GM23248 (cell line): ENCODE results near the gene PPP6R1. TPM values are rescaled to one million over a fixed set of nuclear protein-coding genes. Genes with fewer than 3 reads are reported as not detected.
"Not testable (repeated sequence)": the region's sequence is repeated elsewhere in the genome, so short reads cannot be mapped to it uniquely, and the experiment has no call there.

Source experiments
- DNase-seq: peaks from one replicate; pipeline ENCODE4 v3.0.0-alpha.2; 2015
- H2AFZ ChIP-seq: fragments of 200-600 bp; sonication (generic); 2 replicates; pipeline ENCODE4 v1.6.1; 2016; ENCODE audit warnings: antibody characterized with exemption
- H3F3A ChIP-seq: fragments of 200-600 bp; sonication (generic); 2 replicates; pipeline ENCODE4 v1.6.1; 2016; ENCODE audit warnings: mild to moderate bottlenecking, antibody characterized with exemption, mixed run types; ENCODE audit not compliant: insufficient read depth
- H3K27ac ChIP-seq: fragments of 200-600 bp; sonication (generic); 2 replicates; pipeline ENCODE4 v1.5.1; 2016; ENCODE audit warnings: mild to moderate bottlenecking
- H3K27me3 ChIP-seq: fragments of 200-600 bp; sonication (generic); replicated peaks from 2 replicates; pipeline ENCODE4 v1.6.1; 2016; ENCODE audit warnings: mild to moderate bottlenecking; ENCODE audit not compliant: insufficient read depth
- H3K36me3 ChIP-seq: fragments of 200-600 bp; sonication (generic); 2 replicates; pipeline ENCODE4 v1.6.1; 2016; ENCODE audit warnings: low read depth, mild to moderate bottlenecking
- H3K4me1 ChIP-seq: fragments of 200-600 bp; sonication (generic); 2 replicates; pipeline ENCODE4 v1.6.1; 2016; ENCODE audit warnings: mild to moderate bottlenecking; ENCODE audit not compliant: insufficient read depth
- H3K4me2 ChIP-seq: fragments of 200-600 bp; sonication (generic); one replicate; pipeline ENCODE4 v1.6.1; 2016; ENCODE audit warnings: mild to moderate bottlenecking; ENCODE audit not compliant: unreplicated experiment
- H3K4me3 ChIP-seq: fragments of 200-600 bp; sonication (generic); 2 replicates; pipeline ENCODE4 v1.5.1; 2016; ENCODE audit warnings: mild to moderate bottlenecking
- H3K79me2 ChIP-seq: fragments of 200-600 bp; sonication (generic); 2 replicates; pipeline ENCODE4 v1.6.1; 2016; ENCODE audit warnings: mild to moderate bottlenecking; ENCODE audit not compliant: insufficient read depth
- H3K9ac ChIP-seq: fragments of 200-600 bp; sonication (generic); 2 replicates; pipeline ENCODE4 v1.6.1; 2016; ENCODE audit warnings: mild to moderate bottlenecking
- H3K9me2 ChIP-seq: fragments of 200-600 bp; sonication (generic); 2 replicates; pipeline ENCODE4 v1.6.1; 2016; ENCODE audit warnings: mixed run types, mild to moderate bottlenecking, moderate library complexity; ENCODE audit not compliant: insufficient read depth
- H3K9me3 ChIP-seq: fragments of 200-600 bp; sonication (generic); one replicate; pipeline ENCODE4 v1.6.1; 2017; ENCODE audit warnings: low read depth
- H4K20me1 ChIP-seq: fragments of 200-600 bp; sonication (generic); 2 replicates; pipeline ENCODE4 v1.6.0; 2016; ENCODE audit not compliant: insufficient read depth
- EZH2 ChIP-seq: fragments of 200-600 bp; sonication (generic); IDR thresholded peaks from 2 replicates; pipeline ENCODE4 v1.6.1; 2018; ENCODE audit warnings: antibody characterized with exemption, mild to moderate bottlenecking; ENCODE audit not compliant: insufficient read depth, poor library complexity, severe bottlenecking
- EZH2phosphoT487 ChIP-seq: fragments of 200-600 bp; sonication (generic); IDR thresholded peaks from 2 replicates; pipeline ENCODE4 v1.6.1; 2018; ENCODE audit warnings: antibody characterized with exemption, moderate library complexity, mild to moderate bottlenecking, low read depth; ENCODE audit not compliant: insufficient read depth
- WGBS, 2 experiments: methylation state at CpG; one replicate each; pipeline ENCODE4 v1.1.6; 2015 to 2017; ENCODE audit warnings: low lambda C conversion rate in 2 of 2, low coverage in 1 of 2; ENCODE audit errors: missing lambda C conversion rate in 2 of 2; 5-methylcytosine and 5-hydroxymethylcytosine counted together
- in situ Hi-C: fragments of 300-500 bp; cut with MboI; formaldehyde crosslinking; loops from 2 replicates; pipeline ENCODE4 v1.15.0; 2020
- polyA plus RNA-seq: library from polyadenylated mRNA; unstranded; fragments of >200 nt; fragmentation: Nextera tagmentation; extraction: Ambion mirVana; gene quantifications from 2 replicates; pipeline ENCODE4 v1.2.1, GENCODE V29; 2016
- total RNA-seq: library from RNA; depleted of rRNA; stranded (reverse); fragments of >200 nt; shearing (Covaris generic); gene quantifications from 2 replicates; pipeline ENCODE4 v1.2.3, GENCODE V29; 2014

The PPP6R1 gene
- total and polyA plus RNA-seq, 2 experiments from 2014 or later, result 9.7 to 36.9 TPM

GRCh38 chr19:55206664-55207500, 51.9 kb downstream of the PPP6R1 start:
- peak; percentile 96 for DNase-seq
- H3K9me3 ChIP-seq, result no peaks in the 10 kb centered on the region
- peak overlapping the region; percentile 36 for H3K9ac ChIP-seq
- TF ChIP-seq EZH2 (no peak), EZH2phosphoT487 (no peak)
- WGBS, 2 experiments, result 30 to 31% methylated on average over 28 to 29 of the region's 29 CpGs
- H3K36me3 ChIP-seq, result no peaks in the 10 kb centered on the region
- peaks cover 20% of the 10 kb centered on the region for H3K4me1 ChIP-seq
- H3K79me2 ChIP-seq, result no peaks in the 10 kb centered on the region
- H3K4me3 ChIP-seq, result peak overlapping the region; percentile 40; the same call in 1 of the 2 replicates
- H4K20me1 ChIP-seq, result no peaks in the 10 kb centered on the region
- no peak overlapping the region for H2AFZ ChIP-seq
- H3K4me2 ChIP-seq, result peak overlapping the region; percentile 66
- H3K27ac ChIP-seq, result no peak overlapping the region
- no peaks in the 10 kb centered on the region for H3K9me2 ChIP-seq
- H3K27me3 ChIP-seq, result no peaks in the 10 kb centered on the region
- peaks cover 18% of the 10 kb centered on the region; the same call in 1 of the 2 replicates for H3F3A ChIP-seq
- in situ Hi-C loops, result no loop called here

- H3K9ac ChIP-seq, H3F3A ChIP-seq, H4K20me1 ChIP-seq, H3K27me3 ChIP-seq, H3K36me3 ChIP-seq, H3K27ac ChIP-seq, H2AFZ ChIP-seq, H3K4me1 ChIP-seq, in situ Hi-C loops, H3K9me3 ChIP-seq, H3K4me3 ChIP-seq, H3K9me2 ChIP-seq, H3K79me2 ChIP-seq, H3K4me2 ChIP-seq: not testable (repeated sequence)
- peak; percentile 29 for DNase-seq
- 66 to 68% methylated on average over 10 of the region's 10 CpGs for WGBS, 2 experiments
These were observed 56.6 kb downstream of the PPP6R1 start for GRCh38 chr19:55202199-55202598.

GRCh38 chr19:55199620-55200204, 59.1 kb downstream of the PPP6R1 start:
- in situ Hi-C loops, result no loop called here
- Histone ChIP-seq H4K20me1 (no peaks in the 10 kb centered on the region), H3K27ac (no peak overlapping the region), H3K9me2 (no peaks in the 10 kb centered on the region), H2AFZ (no peak overlapping the region), H3K36me3 (no peaks in the 10 kb centered on the region), H3F3A (no peaks in the 10 kb centered on the region), H3K79me2 (no peaks in the 10 kb centered on the region), H3K4me3 (no peak overlapping the region), H3K4me1 (no peaks in the 10 kb centered on the region), H3K4me2 (no peak overlapping the region), H3K27me3 (no peaks in the 10 kb centered on the region), H3K9ac (no peak overlapping the region), H3K9me3 (no peaks in the 10 kb centered on the region)
- 68 to 74% methylated on average over 5 of the region's 5 CpGs for WGBS, 2 experiments
- TF ChIP-seq EZH2phosphoT487, result no peak
- no peak for TF ChIP-seq EZH2
- DNase-seq, result no peak

- no peak for DNase-seq
- TF ChIP-seq EZH2 (no peak), EZH2phosphoT487 (no peak)
- Histone ChIP-seq H3K9me2 (no peaks in the 10 kb centered on the region), H3K4me3 (no peak overlapping the region), H3K4me2 (no peak overlapping the region), H3K27me3 (no peaks in the 10 kb centered on the region), H3K4me1 (no peaks in the 10 kb centered on the region), H3K9me3 (no peaks in the 10 kb centered on the region), H3F3A (no peaks in the 10 kb centered on the region), H3K27ac (no peak overlapping the region), H2AFZ (no peak overlapping the region), H3K9ac (no peak overlapping the region), H4K20me1 (no peaks in the 10 kb centered on the region), H3K36me3 (no peaks in the 10 kb centered on the region), H3K79me2 (no peaks in the 10 kb centered on the region)
- 46 to 56% methylated on average over 5 of the region's 5 CpGs for WGBS, 2 experiments
- in situ Hi-C loops, result no loop called here
These were observed 60.2 kb downstream of the PPP6R1 start for GRCh38 chr19:55198651-55199050.
